ENCODE measurements around the gene HECW1.

HECW1 gene

DNA sequence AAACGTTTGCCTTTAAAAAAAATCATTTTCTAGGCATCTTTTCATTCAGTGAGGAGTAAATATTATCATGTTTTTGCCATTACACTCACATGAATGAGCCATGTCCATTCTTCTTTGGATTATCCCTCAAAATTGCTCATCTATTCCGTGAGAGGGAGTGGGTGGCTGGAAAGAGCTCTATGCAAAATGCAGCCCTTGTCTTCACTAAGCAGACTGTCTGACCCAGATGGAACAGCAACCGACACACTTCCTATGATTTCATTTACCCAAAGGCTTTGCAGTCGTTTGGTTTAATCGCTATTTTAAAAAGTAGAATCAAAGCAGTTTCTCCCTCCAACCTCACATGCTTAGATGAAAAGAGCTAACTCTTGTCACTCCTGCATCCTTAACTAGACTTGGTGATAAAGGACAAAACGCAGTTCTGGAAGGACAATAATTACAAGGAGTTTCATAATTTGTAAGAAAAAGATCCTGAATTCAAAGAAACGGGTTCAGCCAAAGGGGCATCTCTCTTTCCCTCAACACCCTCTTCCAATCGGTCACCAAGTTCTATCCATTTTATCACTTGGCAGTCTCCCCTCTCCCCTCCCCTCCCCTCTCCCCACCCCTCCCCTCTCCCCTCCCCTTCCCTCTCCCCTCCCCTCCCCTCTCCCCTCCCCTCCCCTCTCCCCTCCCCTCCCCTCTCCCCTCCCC is 272.3 kb downstream of the HECW1 start:
- POLR2A ChIA-PET, result no interaction called here
- DNase-seq (ENCODE audit: low read depth, low spot score), result no peak
- CTCF ChIA-PET, result no interaction called here
- TF ChIP-seq, protein P1, sequence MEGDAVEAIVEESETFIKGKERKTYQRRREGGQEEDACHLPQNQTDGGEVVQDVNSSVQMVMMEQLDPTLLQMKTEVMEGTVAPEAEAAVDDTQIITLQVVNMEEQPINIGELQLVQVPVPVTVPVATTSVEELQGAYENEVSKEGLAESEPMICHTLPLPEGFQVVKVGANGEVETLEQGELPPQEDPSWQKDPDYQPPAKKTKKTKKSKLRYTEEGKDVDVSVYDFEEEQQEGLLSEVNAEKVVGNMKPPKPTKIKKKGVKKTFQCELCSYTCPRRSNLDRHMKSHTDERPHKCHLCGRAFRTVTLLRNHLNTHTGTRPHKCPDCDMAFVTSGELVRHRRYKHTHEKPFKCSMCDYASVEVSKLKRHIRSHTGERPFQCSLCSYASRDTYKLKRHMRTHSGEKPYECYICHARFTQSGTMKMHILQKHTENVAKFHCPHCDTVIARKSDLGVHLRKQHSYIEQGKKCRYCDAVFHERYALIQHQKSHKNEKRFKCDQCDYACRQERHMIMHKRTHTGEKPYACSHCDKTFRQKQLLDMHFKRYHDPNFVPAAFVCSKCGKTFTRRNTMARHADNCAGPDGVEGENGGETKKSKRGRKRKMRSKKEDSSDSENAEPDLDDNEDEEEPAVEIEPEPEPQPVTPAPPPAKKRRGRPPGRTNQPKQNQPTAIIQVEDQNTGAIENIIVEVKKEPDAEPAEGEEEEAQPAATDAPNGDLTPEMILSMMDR (IDR thresholded peaks at IDR 0.05; ENCODE audit: insufficient read depth, low read length, missing control alignments), result no peak
- no peak overlapping the region for H3K4me3 ChIP-seq (ENCODE audit: low read depth, low read length)

DNA sequence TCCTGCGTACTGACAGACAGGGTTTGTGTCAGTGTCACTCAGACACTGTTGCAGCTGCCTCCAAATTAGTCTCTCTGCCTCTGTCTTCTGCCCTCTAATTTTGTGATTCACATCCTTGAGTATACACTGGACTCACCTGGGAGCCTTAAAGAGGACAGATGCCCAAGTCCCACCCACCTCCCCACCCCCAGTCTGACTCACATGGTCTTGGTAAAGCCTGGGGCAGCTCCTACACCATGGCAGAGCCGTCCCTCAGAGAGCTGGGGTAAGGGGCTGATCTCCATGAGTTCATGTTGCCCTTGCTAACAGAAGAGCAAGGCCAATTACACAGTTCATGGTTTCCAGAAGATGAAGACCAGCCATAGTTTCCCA is 272.8 kb downstream of the HECW1 start:
- ChIA-PET POLR2A (no interaction called here), CTCF (no interaction called here)
- DNase-seq (ENCODE audit: low read depth, low spot score), result no peak
- H3K4me3 ChIP-seq (ENCODE audit: low read depth, low read length), result no peak overlapping the region
- TF ChIP-seq, protein P1 (IDR thresholded peaks at IDR 0.05; ENCODE audit: insufficient read depth, low read length, missing control alignments), result no peak

DNA sequence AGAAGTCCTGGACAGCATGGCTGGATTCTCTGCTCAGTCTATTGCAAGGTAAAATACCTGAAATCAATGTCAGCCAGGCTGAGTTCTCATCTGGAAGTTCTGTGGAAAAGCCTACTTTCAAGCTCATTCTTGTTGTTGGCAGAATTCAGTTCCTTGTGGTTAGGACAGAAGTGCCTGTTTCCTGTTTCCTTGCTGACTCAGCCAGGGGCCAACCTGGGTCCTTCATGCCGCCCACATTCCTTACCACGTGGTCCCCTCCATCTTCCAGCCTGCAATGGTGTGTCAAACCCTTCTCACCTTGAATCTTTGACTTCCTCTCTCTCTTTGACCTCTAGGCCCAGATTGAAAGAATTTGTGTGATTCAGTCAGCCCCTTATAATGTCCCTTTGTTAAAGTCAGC is 273.4 kb downstream of the HECW1 start:
- ChIA-PET POLR2A (no interaction called here), CTCF (no interaction called here)
- TF ChIP-seq, protein P1 (IDR thresholded peaks at IDR 0.05; ENCODE audit: insufficient read depth, low read length, missing control alignments), result no peak
- no peak for DNase-seq (ENCODE audit: low read depth, low spot score)
- no peak overlapping the region for H3K4me3 ChIP-seq (ENCODE audit: low read depth, low read length)

DNA sequence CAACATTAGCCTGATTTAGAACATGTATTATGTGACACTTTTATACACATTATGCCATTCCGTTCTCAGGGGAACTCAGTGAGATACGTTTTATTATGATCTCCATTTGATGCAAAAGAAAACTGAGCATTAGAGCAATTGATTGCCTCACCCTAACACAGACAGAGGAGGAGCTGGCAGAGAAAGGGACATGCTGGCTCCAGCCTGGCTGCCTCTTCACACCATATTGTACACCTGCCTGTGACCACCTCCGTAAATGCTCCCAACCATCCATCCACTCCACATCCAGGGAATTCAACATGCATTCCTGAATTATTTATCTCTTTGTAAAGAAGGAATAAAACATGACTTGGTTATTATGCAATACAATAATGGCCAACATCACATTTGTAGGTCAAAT is 275.5 kb downstream of the HECW1 start:
- no peak for DNase-seq (ENCODE audit: low read depth, low spot score)
- CTCF ChIA-PET, result no interaction called here
- TF ChIP-seq, protein P1 (IDR thresholded peaks at IDR 0.05; ENCODE audit: insufficient read depth, low read length, missing control alignments), result no peak
- H3K4me3 ChIP-seq (ENCODE audit: low read depth, low read length), result no peak overlapping the region
- POLR2A ChIA-PET, result no interaction called here

DNA sequence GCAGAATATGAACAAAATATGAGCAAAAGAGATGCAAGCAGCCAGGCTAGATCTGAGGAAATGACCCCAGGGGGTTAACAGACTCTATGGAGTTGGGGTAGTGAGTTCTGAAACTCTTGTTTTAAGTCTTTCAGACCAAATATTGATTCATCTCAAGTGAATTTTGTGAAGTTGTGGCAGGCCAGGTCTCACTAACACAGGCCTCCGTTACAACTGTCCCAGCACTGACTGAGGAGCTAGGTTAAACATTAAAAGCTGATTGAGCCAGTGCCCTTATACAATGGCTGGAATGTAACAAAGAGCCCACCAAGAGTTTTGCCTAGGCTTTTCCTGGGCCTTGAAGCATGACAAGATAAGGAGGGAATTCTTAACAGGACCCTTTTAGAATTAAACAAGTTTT is 278.1 kb downstream of the HECW1 start:
- CTCF ChIA-PET, result no interaction called here
- POLR2A ChIA-PET, result no interaction called here
- TF ChIP-seq, protein P1 (IDR thresholded peaks at IDR 0.05; ENCODE audit: insufficient read depth, low read length, missing control alignments), result no peak
- no peak for DNase-seq (ENCODE audit: low read depth, low spot score)
- H3K4me3 ChIP-seq (ENCODE audit: low read depth, low read length), result no peak overlapping the region

DNA sequence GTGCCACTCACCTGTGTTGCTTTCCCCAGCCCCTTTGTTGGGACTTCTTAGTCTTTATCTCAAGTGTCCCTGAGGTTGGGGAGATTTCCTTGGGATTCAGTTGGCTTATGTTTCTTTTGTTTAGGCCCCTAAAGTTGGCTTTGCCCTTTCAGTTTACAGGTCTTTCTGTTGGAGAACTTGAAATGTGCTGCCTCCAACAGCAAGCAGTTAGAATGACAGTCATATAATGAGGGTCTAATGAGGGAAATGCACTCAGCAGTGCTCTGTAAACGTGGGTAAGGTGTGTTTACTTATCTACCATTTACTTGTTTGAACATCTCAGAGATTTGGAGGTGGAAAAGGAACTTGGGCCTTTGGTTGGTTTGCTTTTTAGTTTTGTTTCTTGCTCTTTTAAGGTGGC is 279.1 kb downstream of the HECW1 start:
- TF ChIP-seq, protein P1 (IDR thresholded peaks at IDR 0.05; ENCODE audit: insufficient read depth, low read length, missing control alignments), result no peak
- ChIA-PET CTCF (no interaction called here), POLR2A (no interaction called here)
- DNase-seq (ENCODE audit: low read depth, low spot score), result no peak
- no peak overlapping the region for H3K4me3 ChIP-seq (ENCODE audit: low read depth, low read length)
